ENCODE results near the gene PROKR2. TPM values are rescaled to one million over a fixed set of nuclear protein-coding genes. Genes with fewer than 3 reads are reported as not detected.

The PROKR2 gene
- total and polyA plus RNA-seq, 2 of the 13 experiments (the other 11 are each of a cell fraction or from before 2014, with no cell fraction given) = not detected

DNA sequence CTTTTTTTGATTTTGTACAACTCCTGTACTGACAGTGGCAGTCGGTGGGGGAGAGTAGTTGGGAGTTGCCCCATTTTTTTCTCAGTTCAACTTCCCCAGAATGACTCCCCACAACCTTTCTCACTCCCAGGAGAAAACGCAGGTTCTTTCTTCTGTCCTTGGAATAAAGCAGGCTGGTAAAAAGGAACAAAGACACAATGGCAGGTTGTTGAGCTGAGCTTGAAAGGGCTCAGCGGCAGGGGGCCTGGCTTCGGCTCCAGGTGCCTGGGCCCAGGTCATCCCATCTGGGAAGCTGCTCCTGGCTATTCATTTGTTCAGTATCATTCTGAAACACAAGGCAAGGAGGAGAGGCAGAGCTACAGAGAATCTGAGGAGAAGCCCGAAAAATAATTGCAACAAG is 46.2 kb downstream of the PROKR2 start:
- H3K9ac ChIP-seq (ENCODE audit: insufficient read depth, low read depth, low read length) = no peak overlapping the region
- intact Hi-C loops (cut with micrococcal nuclease; ENCODE audit: unreplicated experiment) = no loop called here
- no TSS peak for BruUV-seq (replicated peaks)
- CTCF ChIA-PET (ENCODE audit: low intra/inter-chr PET ratio, low total read pairs) = no interaction called here
- H4K20me1 ChIP-seq (ENCODE audit: insufficient read depth, low read length) = no peaks in the 10 kb centered on the region
- no peak for DNase-seq (ENCODE audit: low spot score)
- no peak for ATAC-seq
- H3K27me3 ChIP-seq (ENCODE audit: control insufficient read depth in 1 of 2, insufficient read depth in 2 of 2, low read length in 2 of 2) = peaks cover 4 to 58% of the 10 kb centered on the region in 2 experiments; a peak in 4 of 5 replicates
- H3K4me2 ChIP-seq (ENCODE audit: low read depth, low read length) = no peak overlapping the region
- H3K9me3 ChIP-seq (ENCODE audit: low read length) = no peaks in the 10 kb centered on the region
- POLR2A ChIA-PET = no interaction called here
- in situ Hi-C loops (cut with HindIII; ENCODE audit: extremely low pct_ligation_motif_present, low pct_unique_long_range_greater_than_20kb) = no loop called here
- H2AFZ ChIP-seq (ENCODE audit: low read length) = no peak overlapping the region
- no peaks in the 10 kb centered on the region for H3K4me1 ChIP-seq (ENCODE audit: insufficient read depth, low read length)
- H3K27ac ChIP-seq (ENCODE audit: extremely low read length, insufficient read depth, low read length) = no peak overlapping the region
- no peak overlapping the region for H3K4me3 ChIP-seq (replicated peaks in 1 of 3; ENCODE audit: insufficient read depth in 1 of 3, low read depth in 2 of 3, low read length in 3 of 3)
- WGBS (ENCODE audit: low lambda C conversion rate) = 38% methylated on average over 5 of the region's 5 CpGs
- H3K36me3 ChIP-seq (replicated peaks in 1 of 2; ENCODE audit: control insufficient read depth in 1 of 2, insufficient read depth in 2 of 2, low read length in 2 of 2) = no peaks in the 10 kb centered on the region
- TF ChIP-seq CENPX (CRISPR knock-in tag; IDR thresholded peaks at IDR 0.05) = no peak
- TF ChIP-seq, protein P1, sequence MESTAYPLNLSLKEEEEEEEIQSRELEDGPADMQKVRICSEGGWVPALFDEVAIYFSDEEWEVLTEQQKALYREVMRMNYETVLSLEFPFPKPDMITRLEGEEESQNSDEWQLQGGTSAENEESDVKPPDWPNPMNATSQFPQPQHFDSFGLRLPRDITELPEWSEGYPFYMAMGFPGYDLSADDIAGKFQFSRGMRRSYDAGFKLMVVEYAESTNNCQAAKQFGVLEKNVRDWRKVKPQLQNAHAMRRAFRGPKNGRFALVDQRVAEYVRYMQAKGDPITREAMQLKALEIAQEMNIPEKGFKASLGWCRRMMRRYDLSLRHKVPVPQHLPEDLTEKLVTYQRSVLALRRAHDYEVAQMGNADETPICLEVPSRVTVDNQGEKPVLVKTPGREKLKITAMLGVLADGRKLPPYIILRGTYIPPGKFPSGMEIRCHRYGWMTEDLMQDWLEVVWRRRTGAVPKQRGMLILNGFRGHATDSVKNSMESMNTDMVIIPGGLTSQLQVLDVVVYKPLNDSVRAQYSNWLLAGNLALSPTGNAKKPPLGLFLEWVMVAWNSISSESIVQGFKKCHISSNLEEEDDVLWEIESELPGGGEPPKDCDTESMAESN (CRISPR knock-in tag; conservative IDR thresholded peaks at IDR 0.05) = no peak
- no peak for TF ChIP-seq RAD21 (CRISPR knock-in tag; IDR thresholded peaks at IDR 0.05)
- TF ChIP-seq, protein P2, sequence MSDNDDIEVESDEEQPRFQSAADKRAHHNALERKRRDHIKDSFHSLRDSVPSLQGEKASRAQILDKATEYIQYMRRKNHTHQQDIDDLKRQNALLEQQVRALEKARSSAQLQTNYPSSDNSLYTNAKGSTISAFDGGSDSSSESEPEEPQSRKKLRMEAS (IDR thresholded peaks at IDR 0.05) = no peak
- no peak for TF ChIP-seq SRSF1 (optimal IDR thresholded peaks at IDR 0.05; ENCODE audit: low read depth, low read length)
- TF ChIP-seq, protein P3, sequence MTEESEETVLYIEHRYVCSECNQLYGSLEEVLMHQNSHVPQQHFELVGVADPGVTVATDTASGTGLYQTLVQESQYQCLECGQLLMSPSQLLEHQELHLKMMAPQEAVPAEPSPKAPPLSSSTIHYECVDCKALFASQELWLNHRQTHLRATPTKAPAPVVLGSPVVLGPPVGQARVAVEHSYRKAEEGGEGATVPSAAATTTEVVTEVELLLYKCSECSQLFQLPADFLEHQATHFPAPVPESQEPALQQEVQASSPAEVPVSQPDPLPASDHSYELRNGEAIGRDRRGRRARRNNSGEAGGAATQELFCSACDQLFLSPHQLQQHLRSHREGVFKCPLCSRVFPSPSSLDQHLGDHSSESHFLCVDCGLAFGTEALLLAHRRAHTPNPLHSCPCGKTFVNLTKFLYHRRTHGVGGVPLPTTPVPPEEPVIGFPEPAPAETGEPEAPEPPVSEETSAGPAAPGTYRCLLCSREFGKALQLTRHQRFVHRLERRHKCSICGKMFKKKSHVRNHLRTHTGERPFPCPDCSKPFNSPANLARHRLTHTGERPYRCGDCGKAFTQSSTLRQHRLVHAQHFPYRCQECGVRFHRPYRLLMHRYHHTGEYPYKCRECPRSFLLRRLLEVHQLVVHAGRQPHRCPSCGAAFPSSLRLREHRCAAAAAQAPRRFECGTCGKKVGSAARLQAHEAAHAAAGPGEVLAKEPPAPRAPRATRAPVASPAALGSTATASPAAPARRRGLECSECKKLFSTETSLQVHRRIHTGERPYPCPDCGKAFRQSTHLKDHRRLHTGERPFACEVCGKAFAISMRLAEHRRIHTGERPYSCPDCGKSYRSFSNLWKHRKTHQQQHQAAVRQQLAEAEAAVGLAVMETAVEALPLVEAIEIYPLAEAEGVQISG (CRISPR knock-in tag; IDR thresholded peaks at IDR 0.05) = no peak
- TF ChIP-seq THYN1 (CRISPR knock-in tag; IDR thresholded peaks at IDR 0.05; ENCODE audit: borderline replicate concordance, low read depth) = no peak
- no peak for TF ChIP-seq ZNF3 (CRISPR knock-in tag; IDR thresholded peaks at IDR 0.05)
- TF ChIP-seq CBFB (CRISPR knock-in tag; IDR thresholded peaks at IDR 0.05) = no peak
- TF ChIP-seq ZBTB7A (CRISPR knock-in tag; IDR thresholded peaks at IDR 0.05) = no peak
- TF ChIP-seq, protein P4, sequence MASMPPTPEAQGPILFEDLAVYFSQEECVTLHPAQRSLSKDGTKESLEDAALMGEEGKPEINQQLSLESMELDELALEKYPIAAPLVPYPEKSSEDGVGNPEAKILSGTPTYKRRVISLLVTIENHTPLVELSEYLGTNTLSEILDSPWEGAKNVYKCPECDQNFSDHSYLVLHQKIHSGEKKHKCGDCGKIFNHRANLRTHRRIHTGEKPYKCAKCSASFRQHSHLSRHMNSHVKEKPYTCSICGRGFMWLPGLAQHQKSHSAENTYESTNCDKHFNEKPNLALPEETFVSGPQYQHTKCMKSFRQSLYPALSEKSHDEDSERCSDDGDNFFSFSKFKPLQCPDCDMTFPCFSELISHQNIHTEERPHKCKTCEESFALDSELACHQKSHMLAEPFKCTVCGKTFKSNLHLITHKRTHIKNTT (CRISPR knock-in tag; IDR thresholded peaks at IDR 0.05) = no peak
- no peak for TF ChIP-seq NFIC (IDR thresholded peaks at IDR 0.05; ENCODE audit: low read length)
- TF ChIP-seq ZNF589 (CRISPR knock-in tag; conservative IDR thresholded peaks at IDR 0.05) = no peak
- TF ChIP-seq ZBTB1 (CRISPR knock-in tag; IDR thresholded peaks at IDR 0.05; ENCODE audit: borderline replicate concordance) = no peak
- TF ChIP-seq HNRNPLL (IDR thresholded peaks at IDR 0.05; ENCODE audit: low read depth, low read length, poor library complexity, severe bottlenecking) = no peak
- TF ChIP-seq NONO (IDR thresholded peaks at IDR 0.05) = no peak
- TF ChIP-seq NONO (CRISPR knock-in tag; conservative IDR thresholded peaks at IDR 0.05) = no peak
- TF ChIP-seq, protein P5, sequence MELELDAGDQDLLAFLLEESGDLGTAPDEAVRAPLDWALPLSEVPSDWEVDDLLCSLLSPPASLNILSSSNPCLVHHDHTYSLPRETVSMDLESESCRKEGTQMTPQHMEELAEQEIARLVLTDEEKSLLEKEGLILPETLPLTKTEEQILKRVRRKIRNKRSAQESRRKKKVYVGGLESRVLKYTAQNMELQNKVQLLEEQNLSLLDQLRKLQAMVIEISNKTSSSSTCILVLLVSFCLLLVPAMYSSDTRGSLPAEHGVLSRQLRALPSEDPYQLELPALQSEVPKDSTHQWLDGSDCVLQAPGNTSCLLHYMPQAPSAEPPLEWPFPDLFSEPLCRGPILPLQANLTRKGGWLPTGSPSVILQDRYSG (CRISPR knock-in tag; IDR thresholded peaks at IDR 0.05) = no peak
- TF ChIP-seq CHCHD3 (CRISPR knock-in tag; IDR thresholded peaks at IDR 0.05) = no peak
- FAIRE-seq = no peak
- no peaks in the 10 kb centered on the region for H3K79me2 ChIP-seq (ENCODE audit: insufficient read depth, low read length)
